H4 (cell line): ENCODE data around the gene PTCD1. TPM values are rescaled to one million over a fixed set of nuclear protein-coding genes. Genes with fewer than 3 reads are reported as not detected.

Experiments used
- DNase-seq: peaks from one replicate; pipeline ENCODE4 v3.0.0-alpha.2; 2015; ENCODE audit warnings: low spot score
- total RNA-seq: library from RNA; depleted of rRNA; stranded (reverse); fragments of >200 nt; shearing (Covaris generic); gene quantifications from 2 replicates; pipeline ENCODE4 v1.2.3, GENCODE V29; 2014; rRNA removed

Gene PTCD1
- total RNA-seq, 1 experiment from 2014 or later = 3.5 TPM

DNA sequence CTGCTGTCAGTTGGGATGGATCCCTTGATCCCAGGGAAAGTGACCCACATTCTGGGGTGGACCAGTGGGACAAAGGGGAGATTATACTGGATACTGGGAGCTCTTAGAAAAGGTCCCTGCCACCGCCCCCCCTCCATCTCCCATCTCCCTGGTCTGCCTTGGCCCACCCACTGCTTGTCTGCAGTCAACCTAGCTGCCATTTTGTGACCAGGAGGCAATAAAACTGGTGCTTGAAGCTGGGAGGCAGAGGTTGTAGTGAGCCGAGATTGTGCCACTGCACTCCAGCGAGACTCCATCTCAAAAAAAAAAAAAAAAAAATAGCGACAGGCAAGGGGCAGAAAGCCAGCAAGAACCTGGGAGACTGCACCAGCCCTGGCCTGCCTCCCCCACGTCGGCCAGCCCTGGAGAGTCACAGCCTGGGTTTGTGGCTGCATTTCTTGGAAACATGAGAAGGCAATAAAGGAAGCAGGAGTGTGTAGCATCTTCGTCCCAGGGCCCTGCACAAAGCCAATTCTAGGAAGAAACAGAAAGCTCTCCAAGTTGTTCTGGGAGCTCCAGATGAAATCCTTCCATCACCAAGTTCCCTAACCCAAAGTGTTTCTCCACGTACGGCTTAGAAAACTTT lies 68.7 kb downstream of the PTCD1 start:
- peak; percentile 88 for DNase-seq

DNA sequence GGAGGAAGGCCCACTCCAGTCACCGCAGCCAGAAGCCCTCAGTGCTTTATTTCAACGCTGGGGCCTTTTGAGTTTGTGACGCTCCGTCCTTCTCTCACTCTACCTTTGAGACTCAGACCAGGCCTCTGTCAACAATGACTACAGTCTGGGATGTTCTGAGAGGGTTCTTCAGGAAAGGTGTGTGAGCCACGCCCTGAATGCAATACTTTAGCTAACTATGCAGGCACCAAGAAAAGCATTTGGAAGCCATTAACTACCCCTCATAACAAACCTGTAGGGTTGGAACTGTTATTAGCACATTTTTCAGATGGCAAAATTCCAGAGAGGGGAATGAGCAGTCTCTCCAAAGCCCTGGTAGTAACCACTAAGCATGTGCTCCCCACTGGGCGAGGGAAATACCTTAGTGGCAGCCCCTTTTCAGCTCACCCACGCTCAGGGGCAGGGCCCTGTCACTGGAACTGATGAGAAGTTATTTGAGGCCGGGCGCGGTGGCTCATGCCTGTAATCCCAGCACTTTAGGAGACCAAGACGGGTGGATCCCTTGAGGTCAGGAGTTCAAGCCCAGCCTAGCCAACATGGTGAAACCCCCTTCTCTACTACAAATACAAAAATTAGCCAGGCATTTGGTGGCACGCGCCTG lies 69.7 kb downstream of the PTCD1 start:
- DNase-seq = no peak

Other genes with a start within 250 kb of the PTCD1 start
- not detected in 2 replicates for gene KPNA7, start 230.7 kb downstream of the PTCD1 start, total RNA-seq
- gene MYH16, start 166.0 kb downstream of the PTCD1 start, total RNA-seq = 0.15 TPM in 1 of 2 replicates, not detected in the other
- 207 and 218 TPM in 2 replicates for gene ARPC1A, start 112.9 kb downstream of the PTCD1 start, total RNA-seq
- 495 and 596 TPM in 2 replicates for gene ARPC1B, start 64.1 kb downstream of the PTCD1 start, total RNA-seq
- 147 and 170 TPM in 2 replicates for gene PDAP1, start 30.2 kb downstream of the PTCD1 start, total RNA-seq
- 169 and 186 TPM in 2 replicates for gene BUD31, start 29.8 kb downstream of the PTCD1 start, total RNA-seq
- 30.5 and 32.6 TPM in 2 replicates for gene CPSF4, start 145 bp upstream of the PTCD1 start, total RNA-seq
- gene ATP5MF, start 27.4 kb upstream of the PTCD1 start, total RNA-seq = 1,624 and 1,916 TPM in 2 replicates
- 2.0 and 2.7 TPM in 2 replicates for gene ZNF789, start 34.1 kb upstream of the PTCD1 start, total RNA-seq
- 17.0 and 20.8 TPM in 2 replicates for gene ZNF394, start 61.5 kb upstream of the PTCD1 start, total RNA-seq
- gene ZKSCAN5, start 65.9 kb upstream of the PTCD1 start, total RNA-seq = 13.6 and 14.7 TPM in 2 replicates
- gene FAM200A, start 113.3 kb upstream of the PTCD1 start, total RNA-seq = 9.8 and 11.3 TPM in 2 replicates
- 36.4 and 51.2 TPM in 2 replicates for gene ZNF655, start 119.8 kb upstream of the PTCD1 start, total RNA-seq
- gene TMEM225B, start 159.5 kb upstream of the PTCD1 start, total RNA-seq = 0.19 and 1.6 TPM in 2 replicates
- gene ZSCAN25, start 178.1 kb upstream of the PTCD1 start, total RNA-seq = 6.9 and 14.2 TPM in 2 replicates
- not detected in 2 replicates for gene CYP3A5, start 241.2 kb upstream of the PTCD1 start, total RNA-seq